ENCODE data around the gene MED13.
A peak's percentile ranks its signal among the peaks of the same experiment; 100 is the strongest.

The MED13 gene

GRCh38 chr17:62043140-62043539 lies 21.9 kb downstream of the MED13 start:
- H3K4me1 ChIP-seq (ENCODE audit: control insufficient read depth in 5 of 5, insufficient read depth in 5 of 5, low read length in 5 of 5): peaks cover 0 to 6% (median 3%) of the 10 kb centered on the region in 5 donors
- H3K27ac ChIP-seq (ENCODE audit: low read depth, low read length): no peak overlapping the region
- H3K9me3 ChIP-seq (ENCODE audit: control insufficient read depth in 5 of 5, low read length in 5 of 5): no peaks in the 10 kb centered on the region
- H3K36me3 ChIP-seq (ENCODE audit: control insufficient read depth in 5 of 5, insufficient read depth in 5 of 5, low read length in 5 of 5): peaks cover 22 to 38% (median 26%) of the 10 kb centered on the region in 5 donors
- no peaks in the 10 kb centered on the region for H3K27me3 ChIP-seq (ENCODE audit: control insufficient read depth in 5 of 5, insufficient read depth in 4 of 5, low read length in 5 of 5)
- no peak overlapping the region for H3K4me3 ChIP-seq (ENCODE audit: low read depth in 1 of 5, low read length in 5 of 5)
- no peak overlapping the region for H3K9ac ChIP-seq (ENCODE audit: low read length in 5 of 5)

DNA sequence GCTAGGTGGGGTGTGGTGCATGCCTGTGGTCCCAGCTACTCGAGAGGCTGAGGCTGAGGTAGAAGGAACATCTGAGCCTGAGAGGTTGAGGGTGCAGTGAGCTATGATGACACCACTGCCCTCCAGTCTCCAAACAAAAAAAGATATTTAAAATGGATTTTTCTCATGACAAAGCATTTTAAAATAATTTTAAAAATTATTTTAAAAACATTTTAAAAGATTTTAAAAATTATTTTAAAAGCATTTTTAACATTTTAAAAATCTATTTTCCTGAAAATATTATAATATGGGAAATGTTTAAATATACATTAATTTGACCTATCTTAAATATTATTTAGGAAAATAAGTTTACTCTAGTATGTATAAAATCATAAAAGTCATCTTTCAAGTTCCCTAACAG lies 26.8 kb downstream of the MED13 start:
- Histone ChIP-seq H3K9me3 (ENCODE audit: control insufficient read depth in 5 of 5, low read length in 5 of 5) (no peaks in the 10 kb centered on the region), H3K27me3 (ENCODE audit: control insufficient read depth in 5 of 5, insufficient read depth in 4 of 5, low read length in 5 of 5) (no peaks in the 10 kb centered on the region), H3K9ac (ENCODE audit: low read length in 5 of 5) (no peak overlapping the region), H3K36me3 (ENCODE audit: control insufficient read depth in 5 of 5, insufficient read depth in 5 of 5, low read length in 5 of 5) (peaks cover 14 to 34% (median 21%) of the 10 kb centered on the region in 5 donors), H3K27ac (ENCODE audit: low read depth, low read length) (no peak overlapping the region), H3K4me3 (ENCODE audit: low read depth in 1 of 5, low read length in 5 of 5) (no peak overlapping the region), H3K4me1 (ENCODE audit: control insufficient read depth in 5 of 5, insufficient read depth in 5 of 5, low read length in 5 of 5) (no peaks in the 10 kb centered on the region)

- no peaks in the 10 kb centered on the region for H3K27me3 ChIP-seq (ENCODE audit: control insufficient read depth in 5 of 5, insufficient read depth in 4 of 5, low read length in 5 of 5)
- no peaks in the 10 kb centered on the region for H3K4me1 ChIP-seq (ENCODE audit: control insufficient read depth in 5 of 5, insufficient read depth in 5 of 5, low read length in 5 of 5)
- no peak overlapping the region for H3K27ac ChIP-seq (ENCODE audit: low read depth, low read length)
- no peaks in the 10 kb centered on the region for H3K9me3 ChIP-seq (ENCODE audit: control insufficient read depth in 5 of 5, low read length in 5 of 5)
- H3K36me3 ChIP-seq (ENCODE audit: control insufficient read depth in 5 of 5, insufficient read depth in 5 of 5, low read length in 5 of 5): peaks cover 42 to 58% (median 46%) of the 10 kb centered on the region in 5 donors
- no peak overlapping the region for H3K4me3 ChIP-seq (ENCODE audit: low read depth in 1 of 5, low read length in 5 of 5)
- no peak overlapping the region for H3K9ac ChIP-seq (ENCODE audit: low read length in 5 of 5)
These were observed 31.8 kb downstream of the MED13 start for GRCh38 chr17:62033317-62033716.

- Histone ChIP-seq H3K27me3 (ENCODE audit: control insufficient read depth in 5 of 5, insufficient read depth in 4 of 5, low read length in 5 of 5) (no peaks in the 10 kb centered on the region), H3K27ac (ENCODE audit: low read depth, low read length) (no peak overlapping the region), H3K36me3 (ENCODE audit: control insufficient read depth in 5 of 5, insufficient read depth in 5 of 5, low read length in 5 of 5) (peaks cover 49 to 66% (median 52%) of the 10 kb centered on the region in 5 donors), H3K9me3 (ENCODE audit: control insufficient read depth in 5 of 5, low read length in 5 of 5) (no peaks in the 10 kb centered on the region), H3K9ac (ENCODE audit: low read length in 5 of 5) (no peak overlapping the region), H3K4me1 (ENCODE audit: control insufficient read depth in 5 of 5, insufficient read depth in 5 of 5, low read length in 5 of 5) (no peaks in the 10 kb centered on the region), H3K4me3 (ENCODE audit: low read depth in 1 of 5, low read length in 5 of 5) (no peak overlapping the region)
These were observed 32.6 kb downstream of the MED13 start for GRCh38 chr17:62032480-62032879.

- no peaks in the 10 kb centered on the region for H3K27me3 ChIP-seq (ENCODE audit: control insufficient read depth in 5 of 5, insufficient read depth in 4 of 5, low read length in 5 of 5)
- H3K4me3 ChIP-seq (ENCODE audit: low read depth in 1 of 5, low read length in 5 of 5): no peak overlapping the region
- peaks cover 0 to 5% (median 0%) of the 10 kb centered on the region in 5 donors for H3K4me1 ChIP-seq (ENCODE audit: control insufficient read depth in 5 of 5, insufficient read depth in 5 of 5, low read length in 5 of 5)
- no peaks in the 10 kb centered on the region for H3K9me3 ChIP-seq (ENCODE audit: control insufficient read depth in 5 of 5, low read length in 5 of 5)
- no peak overlapping the region for H3K27ac ChIP-seq (ENCODE audit: low read depth, low read length)
- no peak overlapping the region for H3K9ac ChIP-seq (ENCODE audit: low read length in 5 of 5)
- H3K36me3 ChIP-seq (ENCODE audit: control insufficient read depth in 5 of 5, insufficient read depth in 5 of 5, low read length in 5 of 5): peaks cover 52 to 71% (median 61%) of the 10 kb centered on the region in 5 donors
These were observed 34.8 kb downstream of the MED13 start for GRCh38 chr17:62030264-62030663.

- Histone ChIP-seq H3K9me3 (ENCODE audit: control insufficient read depth in 5 of 5, low read length in 5 of 5) (no peaks in the 10 kb centered on the region), H3K9ac (ENCODE audit: low read length in 5 of 5) (no peak overlapping the region), H3K36me3 (ENCODE audit: control insufficient read depth in 5 of 5, insufficient read depth in 5 of 5, low read length in 5 of 5) (peaks cover 32 to 63% (median 48%) of the 10 kb centered on the region in 5 donors), H3K27me3 (ENCODE audit: control insufficient read depth in 5 of 5, insufficient read depth in 4 of 5, low read length in 5 of 5) (no peaks in the 10 kb centered on the region), H3K4me1 (ENCODE audit: control insufficient read depth in 5 of 5, insufficient read depth in 5 of 5, low read length in 5 of 5) (peaks cover 0 to 11% (median 3%) of the 10 kb centered on the region in 5 donors), H3K4me3 (ENCODE audit: low read depth in 1 of 5, low read length in 5 of 5) (no peak overlapping the region), H3K27ac (ENCODE audit: low read depth, low read length) (peak overlapping the region; percentile 66)
These were observed 40.2 kb downstream of the MED13 start for GRCh38 chr17:62024866-62025265.

DNA sequence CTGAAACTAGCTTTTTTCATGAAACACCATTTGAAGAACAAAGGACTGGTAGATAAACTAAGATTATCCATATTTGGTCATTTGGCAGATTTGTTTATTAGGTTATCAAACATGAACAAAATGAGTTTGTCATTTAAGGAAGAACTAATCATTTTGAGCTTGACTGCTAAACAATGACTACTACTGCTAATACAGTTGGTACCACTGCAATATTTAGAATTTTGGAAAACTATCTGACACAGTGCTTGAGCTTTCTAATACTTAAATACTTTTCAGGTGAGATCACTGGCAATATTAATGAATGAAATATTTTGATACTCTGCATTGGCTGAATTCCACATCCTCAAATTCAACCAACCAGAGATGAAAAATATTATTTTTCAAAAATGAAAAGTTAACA lies 47.2 kb downstream of the MED13 start:
- peaks cover 8 to 37% (median 23%) of the 10 kb centered on the region in 5 donors for H3K36me3 ChIP-seq (ENCODE audit: control insufficient read depth in 5 of 5, insufficient read depth in 5 of 5, low read length in 5 of 5)
- no peak overlapping the region for H3K4me3 ChIP-seq (ENCODE audit: low read depth in 1 of 5, low read length in 5 of 5)
- H3K9ac ChIP-seq (ENCODE audit: low read length in 5 of 5): no peak overlapping the region
- H3K9me3 ChIP-seq (ENCODE audit: control insufficient read depth in 5 of 5, low read length in 5 of 5): no peaks in the 10 kb centered on the region
- no peaks in the 10 kb centered on the region for H3K4me1 ChIP-seq (ENCODE audit: control insufficient read depth in 5 of 5, insufficient read depth in 5 of 5, low read length in 5 of 5)
- H3K27ac ChIP-seq (ENCODE audit: low read depth, low read length): no peak overlapping the region
- no peaks in the 10 kb centered on the region for H3K27me3 ChIP-seq (ENCODE audit: control insufficient read depth in 5 of 5, insufficient read depth in 4 of 5, low read length in 5 of 5)

- no peaks in the 10 kb centered on the region for H3K9me3 ChIP-seq (ENCODE audit: control insufficient read depth in 5 of 5, low read length in 5 of 5)
- no peak overlapping the region for H3K4me3 ChIP-seq (ENCODE audit: low read depth in 1 of 5, low read length in 5 of 5)
- H3K36me3 ChIP-seq (ENCODE audit: control insufficient read depth in 5 of 5, insufficient read depth in 5 of 5, low read length in 5 of 5): peaks cover 5 to 37% (median 22%) of the 10 kb centered on the region in 5 donors
- no peaks in the 10 kb centered on the region for H3K4me1 ChIP-seq (ENCODE audit: control insufficient read depth in 5 of 5, insufficient read depth in 5 of 5, low read length in 5 of 5)
- no peak overlapping the region for H3K9ac ChIP-seq (ENCODE audit: low read length in 5 of 5)
- no peak overlapping the region for H3K27ac ChIP-seq (ENCODE audit: low read depth, low read length)
- H3K27me3 ChIP-seq (ENCODE audit: control insufficient read depth in 5 of 5, insufficient read depth in 4 of 5, low read length in 5 of 5): no peaks in the 10 kb centered on the region
These were observed 47.6 kb downstream of the MED13 start for GRCh38 chr17:62017496-62017895.

DNA sequence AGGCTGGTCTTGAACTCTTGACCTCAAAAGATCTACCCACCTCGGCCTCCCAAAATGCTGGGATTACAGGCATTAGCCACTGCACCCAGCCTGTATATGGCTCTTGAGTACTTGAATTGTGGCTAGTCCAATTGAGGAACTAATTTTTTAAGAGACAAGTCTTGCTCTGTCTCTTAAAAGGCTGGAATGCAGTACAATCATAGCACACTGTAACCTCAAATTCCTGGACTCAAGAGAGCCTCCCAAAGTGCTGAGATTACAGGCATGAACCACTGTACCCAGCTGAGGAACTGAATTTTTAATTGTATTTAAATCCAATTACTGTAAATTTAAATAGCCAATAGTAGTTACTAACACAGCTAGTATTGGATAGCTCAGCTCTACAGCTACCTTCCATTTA lies 50.6 kb downstream of the MED13 start:
- Histone ChIP-seq H3K27me3 (ENCODE audit: control insufficient read depth in 5 of 5, insufficient read depth in 4 of 5, low read length in 5 of 5) (no peaks in the 10 kb centered on the region), H3K9ac (ENCODE audit: low read length in 5 of 5) (no peak overlapping the region), H3K9me3 (ENCODE audit: control insufficient read depth in 5 of 5, low read length in 5 of 5) (no peaks in the 10 kb centered on the region), H3K36me3 (ENCODE audit: control insufficient read depth in 5 of 5, insufficient read depth in 5 of 5, low read length in 5 of 5) (peaks cover 12 to 50% (median 29%) of the 10 kb centered on the region in 5 donors), H3K4me3 (ENCODE audit: low read depth in 1 of 5, low read length in 5 of 5) (no peak overlapping the region), H3K4me1 (ENCODE audit: control insufficient read depth in 5 of 5, insufficient read depth in 5 of 5, low read length in 5 of 5) (no peaks in the 10 kb centered on the region), H3K27ac (ENCODE audit: low read depth, low read length) (no peak overlapping the region)

DNA sequence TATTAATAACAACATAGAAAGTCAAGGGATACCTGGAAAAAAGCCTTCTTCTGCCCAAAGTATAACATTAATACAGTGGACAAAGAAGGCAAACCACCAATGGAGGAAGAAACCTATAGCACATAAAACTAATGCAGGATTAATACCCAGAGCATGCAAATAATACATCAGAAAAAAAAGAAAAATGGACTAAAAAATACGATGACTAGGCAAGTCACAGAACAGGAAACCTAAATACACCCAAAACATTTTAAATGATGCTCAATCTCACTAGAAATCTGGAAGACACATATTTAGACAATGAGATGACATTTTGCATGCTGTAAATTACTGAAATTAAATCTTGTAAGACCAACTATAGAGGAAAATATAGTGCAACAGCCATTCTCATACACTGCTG lies 55.9 kb downstream of the MED13 start:
- H3K9ac ChIP-seq (ENCODE audit: low read length in 5 of 5): no peak overlapping the region
- H3K27me3 ChIP-seq (ENCODE audit: control insufficient read depth in 5 of 5, insufficient read depth in 4 of 5, low read length in 5 of 5): no peaks in the 10 kb centered on the region
- H3K4me3 ChIP-seq (ENCODE audit: low read depth in 1 of 5, low read length in 5 of 5): no peak overlapping the region
- peaks cover 18 to 50% (median 28%) of the 10 kb centered on the region in 5 donors for H3K36me3 ChIP-seq (ENCODE audit: control insufficient read depth in 5 of 5, insufficient read depth in 5 of 5, low read length in 5 of 5)
- H3K4me1 ChIP-seq (ENCODE audit: control insufficient read depth in 5 of 5, insufficient read depth in 5 of 5, low read length in 5 of 5): no peaks in the 10 kb centered on the region
- no peaks in the 10 kb centered on the region for H3K9me3 ChIP-seq (ENCODE audit: control insufficient read depth in 5 of 5, low read length in 5 of 5)
- no peak overlapping the region for H3K27ac ChIP-seq (ENCODE audit: low read depth, low read length)

DNA sequence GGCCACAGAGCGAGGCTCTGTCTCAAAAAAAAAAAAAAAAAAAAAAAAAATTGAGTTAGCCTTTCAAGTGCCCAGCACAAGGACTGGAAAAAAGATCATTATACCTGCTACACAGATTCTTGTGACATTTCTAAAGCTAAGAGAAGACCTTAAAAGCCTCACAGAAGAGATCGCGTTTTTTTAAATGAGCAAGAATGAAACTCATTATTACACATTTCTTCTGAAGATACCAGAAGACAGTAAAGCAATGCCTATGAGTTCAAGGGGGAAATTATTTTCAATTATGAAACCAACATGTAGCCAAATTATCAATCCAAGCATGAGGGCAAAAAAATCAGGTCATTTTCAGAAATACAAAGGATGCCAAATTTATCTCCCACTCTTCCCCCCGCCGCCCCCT lies 56.8 kb downstream of the MED13 start:
- Histone ChIP-seq H3K9me3 (ENCODE audit: control insufficient read depth in 5 of 5, low read length in 5 of 5) (no peaks in the 10 kb centered on the region), H3K9ac (ENCODE audit: low read length in 5 of 5) (no peak overlapping the region), H3K4me1 (ENCODE audit: control insufficient read depth in 5 of 5, insufficient read depth in 5 of 5, low read length in 5 of 5) (no peaks in the 10 kb centered on the region), H3K36me3 (ENCODE audit: control insufficient read depth in 5 of 5, insufficient read depth in 5 of 5, low read length in 5 of 5) (peaks cover 16 to 47% (median 31%) of the 10 kb centered on the region in 5 donors), H3K27me3 (ENCODE audit: control insufficient read depth in 5 of 5, insufficient read depth in 4 of 5, low read length in 5 of 5) (no peaks in the 10 kb centered on the region), H3K4me3 (ENCODE audit: low read depth in 1 of 5, low read length in 5 of 5) (no peak overlapping the region), H3K27ac (ENCODE audit: low read depth, low read length) (no peak overlapping the region)

All from subcutaneous abdominal adipose tissue (tissue), 5 donors.